GM21526 (cell line): Measurements from ENCODE around the gene ITPRIPL1.
"Not testable (repeated sequence)": the region's sequence is repeated elsewhere in the genome, so short reads cannot be mapped to it uniquely, and the experiment has no call there.

Source experiments
- ATAC-seq: cut with Tn5 transposase; IDR thresholded peaks from one replicate; pipeline ENCODE4 v1.9.1; 2021; ENCODE audit warnings: moderate library complexity; ENCODE audit not compliant: unreplicated experiment, low FRiP score

ITPRIPL1 gene, protein sequence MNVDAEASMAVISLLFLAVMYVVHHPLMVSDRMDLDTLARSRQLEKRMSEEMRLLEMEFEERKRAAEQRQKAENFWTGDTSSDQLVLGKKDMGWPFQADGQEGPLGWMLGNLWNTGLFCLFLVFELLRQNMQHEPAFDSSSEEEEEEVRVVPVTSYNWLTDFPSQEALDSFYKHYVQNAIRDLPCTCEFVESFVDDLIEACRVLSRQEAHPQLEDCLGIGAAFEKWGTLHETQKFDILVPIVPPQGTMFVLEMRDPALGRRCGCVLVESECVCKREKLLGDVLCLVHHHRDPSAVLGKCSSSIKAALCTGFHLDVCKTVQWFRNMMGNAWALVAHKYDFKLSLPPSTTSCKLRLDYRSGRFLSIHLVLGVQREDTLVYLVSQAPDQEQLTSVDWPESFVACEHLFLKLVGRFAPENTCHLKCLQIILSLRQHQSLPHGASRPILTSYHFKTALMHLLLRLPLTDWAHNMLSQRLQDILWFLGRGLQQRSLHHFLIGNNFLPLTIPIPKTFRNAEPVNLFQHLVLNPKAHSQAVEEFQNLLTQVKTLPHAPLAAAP

DNA sequence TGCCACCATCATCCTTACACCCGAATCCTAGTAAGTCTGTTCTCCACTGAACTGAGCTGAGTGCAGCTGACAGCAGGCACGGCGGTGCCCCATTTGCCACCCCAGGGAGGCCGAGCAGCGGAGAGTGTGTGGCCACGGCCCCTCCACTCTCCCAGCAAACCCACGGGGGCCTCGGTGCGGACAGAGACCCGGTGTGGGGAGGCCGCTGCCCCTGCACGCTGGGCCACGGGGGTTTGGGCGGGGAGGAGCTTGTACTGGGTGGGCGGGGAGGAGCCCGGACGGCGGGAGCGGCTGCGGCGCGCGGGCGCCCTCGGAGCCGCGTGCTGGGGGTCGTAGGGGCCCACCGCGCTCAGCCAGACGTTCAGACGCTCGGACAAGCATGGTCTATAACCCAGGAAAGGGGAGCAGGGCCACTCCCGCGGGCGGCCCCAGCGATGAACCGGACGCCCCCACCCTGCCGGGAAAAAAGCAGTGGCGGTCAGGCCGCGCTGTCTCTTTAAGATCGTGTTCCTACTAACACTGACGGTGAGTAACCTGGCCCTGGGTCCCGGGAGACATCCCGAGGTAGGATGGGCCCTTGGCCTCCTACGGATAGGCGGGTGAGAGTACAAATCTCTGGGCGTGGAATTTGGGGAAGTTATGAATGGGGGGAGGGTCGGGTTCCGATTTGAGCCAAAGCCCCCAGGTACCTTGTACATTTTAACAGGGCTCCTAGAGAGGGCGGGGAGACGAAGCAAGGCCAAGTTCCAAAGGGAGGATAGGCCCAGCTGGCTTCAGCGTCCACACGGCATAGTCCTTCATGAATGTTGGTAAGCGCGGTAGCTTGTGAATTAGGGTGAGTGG lies at the start of gene ITPRIPL1:
ITPRIPL1 (plus strand) TSS at position 277 of the 843 bp plus-strand sequence; CDS start at position 800, 523 bp downstream.
- no peak for ATAC-seq

DNA sequence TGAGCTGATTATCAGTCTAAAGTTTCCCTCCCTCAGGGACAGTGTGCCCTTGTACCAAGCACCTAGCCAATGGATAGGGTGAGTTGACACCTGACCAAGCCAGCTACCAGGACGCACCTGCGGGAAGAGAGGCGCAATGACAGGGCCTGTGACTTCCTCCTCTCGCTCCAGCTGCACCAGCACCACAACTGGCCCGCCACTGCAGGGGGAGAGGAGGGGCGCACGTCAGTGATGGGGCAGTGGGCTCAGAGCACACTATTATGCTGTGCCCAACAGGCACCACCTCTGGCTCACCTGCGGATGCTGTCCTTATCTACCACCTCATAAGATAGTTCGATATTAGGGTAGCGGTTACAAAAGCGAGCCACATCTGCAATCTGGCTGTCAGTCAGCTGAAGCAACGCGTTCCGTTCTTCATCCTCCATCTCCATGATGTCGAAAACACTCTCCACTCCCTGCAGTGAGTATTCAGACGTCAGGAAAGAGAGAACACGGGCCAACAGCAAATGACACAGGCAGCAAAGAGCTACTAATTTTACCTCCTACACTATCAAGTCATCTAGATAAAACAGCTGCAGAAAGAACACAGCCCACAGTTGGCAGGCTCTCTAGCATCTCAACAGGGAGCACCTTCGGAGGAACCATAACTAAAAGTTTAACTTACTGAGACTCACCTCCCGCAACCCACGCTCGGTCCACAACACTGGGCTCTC lies 48.2 kb upstream of the ITPRIPL1 start:
- ATAC-seq: no peak

DNA sequence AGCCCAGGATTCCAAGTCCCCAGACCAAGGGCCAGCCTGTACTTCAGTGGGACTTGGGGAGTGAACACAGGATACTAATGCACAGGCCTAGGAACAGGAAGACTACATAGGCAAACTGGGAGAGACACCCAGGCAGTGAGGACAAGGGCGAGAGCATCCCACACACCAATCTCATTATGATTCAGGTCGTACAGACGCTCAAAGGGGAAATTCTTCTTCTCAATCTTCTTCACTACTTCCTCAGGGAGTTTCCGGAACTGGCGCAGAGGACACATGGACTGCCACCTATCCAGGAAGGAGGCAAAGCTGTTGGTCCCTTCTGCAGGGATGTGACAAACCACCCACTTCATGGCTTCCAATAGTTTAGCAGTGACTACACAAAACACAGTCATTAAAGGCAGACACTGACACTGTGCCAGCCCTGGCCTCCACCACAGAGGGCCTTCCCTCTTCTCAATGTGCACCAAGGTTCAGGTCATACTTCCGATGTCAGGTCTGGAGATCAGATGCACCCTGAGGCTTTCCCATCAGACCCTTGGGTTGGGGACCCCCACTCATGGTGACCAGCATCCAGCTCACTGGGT lies 37.8 kb upstream of the ITPRIPL1 start:
- ATAC-seq: no peak

DNA sequence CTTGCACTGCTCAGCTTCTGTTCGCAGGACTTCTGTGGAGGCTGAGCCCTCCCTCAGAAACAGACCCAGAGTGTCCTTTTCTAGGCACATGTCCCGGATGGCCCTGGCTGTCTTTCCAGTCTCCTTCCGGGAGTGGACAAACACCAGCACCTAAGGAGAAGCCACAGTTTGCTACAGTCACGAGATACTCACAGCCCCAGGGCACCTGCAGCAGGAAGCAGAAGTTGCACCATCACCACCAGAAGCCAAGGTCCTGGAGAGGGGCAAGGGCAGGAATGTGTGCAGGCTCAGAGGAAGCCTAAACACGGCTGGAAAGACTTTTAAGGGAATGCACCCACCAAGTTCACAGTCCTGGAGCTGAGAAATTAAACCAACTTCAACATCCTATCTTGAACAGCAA lies 33.4 kb upstream of the ITPRIPL1 start:
- no peak for ATAC-seq

DNA sequence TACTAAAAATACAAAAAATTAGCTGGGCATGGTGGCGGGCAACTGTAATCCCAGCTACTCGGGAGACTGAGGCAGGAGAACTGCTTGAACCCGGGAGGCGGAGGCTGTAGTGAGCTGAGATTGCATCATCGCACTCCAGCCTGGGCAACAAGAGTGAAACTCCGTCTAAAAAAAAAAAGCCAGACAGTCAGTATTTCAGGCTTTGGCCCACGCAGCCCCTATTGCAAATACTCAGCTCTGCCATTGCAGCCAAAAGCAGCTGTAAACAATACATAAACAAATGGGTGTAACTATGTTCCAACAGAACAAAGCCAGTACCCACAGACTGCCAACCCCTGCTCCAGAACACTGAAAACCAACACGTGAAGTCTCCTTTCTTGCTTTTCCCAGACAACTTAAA lies 30.8 kb upstream of the ITPRIPL1 start:
- ATAC-seq: not testable (repeated sequence)

DNA sequence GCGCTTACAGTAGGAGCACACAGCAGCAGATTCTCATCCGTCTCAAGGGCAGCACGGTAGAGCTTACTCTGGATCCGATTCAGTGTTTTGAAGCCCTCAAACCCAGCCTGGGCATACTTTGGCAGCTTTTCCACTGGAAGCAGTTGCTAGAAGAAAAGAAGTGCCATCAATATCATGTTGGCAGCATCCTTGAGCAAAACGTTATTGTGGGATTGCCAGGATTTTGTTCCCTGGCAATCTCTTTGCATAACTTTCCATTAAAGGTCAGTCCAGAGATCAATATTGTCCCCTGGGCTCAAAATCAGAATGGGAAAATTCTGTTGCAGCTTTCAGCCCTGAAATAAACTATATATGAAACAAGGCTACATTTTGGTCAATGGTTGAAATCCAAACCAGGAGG lies 28.2 kb upstream of the ITPRIPL1 start:
- ATAC-seq: no peak

DNA sequence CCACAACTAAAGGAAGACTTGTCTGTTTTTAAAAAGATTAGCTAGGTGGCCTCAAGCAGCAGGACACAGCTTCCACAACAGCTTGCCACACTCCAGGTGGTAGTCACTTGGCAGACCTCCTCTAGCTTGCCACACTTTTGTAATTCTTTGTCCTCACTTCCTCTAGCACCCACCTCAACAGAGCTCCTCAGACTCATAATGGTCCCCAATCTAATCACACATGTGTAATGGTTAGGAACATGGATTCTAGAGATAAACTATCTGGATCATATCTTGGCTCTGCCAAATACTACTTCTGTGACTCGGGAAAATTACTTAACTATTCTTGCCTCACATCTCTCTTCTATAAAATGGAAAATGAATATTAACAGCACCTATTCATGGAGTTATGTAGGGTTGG lies 23.3 kb upstream of the ITPRIPL1 start:
- ATAC-seq: no peak

DNA sequence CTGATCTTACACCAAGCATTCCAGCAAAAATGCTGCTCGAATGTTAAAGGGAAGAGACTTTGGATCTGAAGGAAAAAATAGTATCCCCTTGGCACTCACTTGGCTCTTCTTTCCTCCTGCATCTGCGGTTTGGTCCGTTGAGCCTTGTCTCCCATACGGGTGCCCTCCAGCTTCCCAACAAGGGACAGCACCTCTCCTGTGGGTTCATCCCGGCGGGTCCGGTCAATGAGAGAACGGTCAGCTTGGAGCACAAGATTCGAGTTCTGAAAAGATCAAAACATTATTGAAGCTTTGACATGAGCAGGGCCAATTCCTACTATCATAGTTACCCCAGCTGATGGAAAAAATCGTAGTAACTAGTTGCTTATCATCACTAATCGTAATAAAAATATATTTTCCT lies 20.5 kb upstream of the ITPRIPL1 start:
- ATAC-seq: no peak

DNA sequence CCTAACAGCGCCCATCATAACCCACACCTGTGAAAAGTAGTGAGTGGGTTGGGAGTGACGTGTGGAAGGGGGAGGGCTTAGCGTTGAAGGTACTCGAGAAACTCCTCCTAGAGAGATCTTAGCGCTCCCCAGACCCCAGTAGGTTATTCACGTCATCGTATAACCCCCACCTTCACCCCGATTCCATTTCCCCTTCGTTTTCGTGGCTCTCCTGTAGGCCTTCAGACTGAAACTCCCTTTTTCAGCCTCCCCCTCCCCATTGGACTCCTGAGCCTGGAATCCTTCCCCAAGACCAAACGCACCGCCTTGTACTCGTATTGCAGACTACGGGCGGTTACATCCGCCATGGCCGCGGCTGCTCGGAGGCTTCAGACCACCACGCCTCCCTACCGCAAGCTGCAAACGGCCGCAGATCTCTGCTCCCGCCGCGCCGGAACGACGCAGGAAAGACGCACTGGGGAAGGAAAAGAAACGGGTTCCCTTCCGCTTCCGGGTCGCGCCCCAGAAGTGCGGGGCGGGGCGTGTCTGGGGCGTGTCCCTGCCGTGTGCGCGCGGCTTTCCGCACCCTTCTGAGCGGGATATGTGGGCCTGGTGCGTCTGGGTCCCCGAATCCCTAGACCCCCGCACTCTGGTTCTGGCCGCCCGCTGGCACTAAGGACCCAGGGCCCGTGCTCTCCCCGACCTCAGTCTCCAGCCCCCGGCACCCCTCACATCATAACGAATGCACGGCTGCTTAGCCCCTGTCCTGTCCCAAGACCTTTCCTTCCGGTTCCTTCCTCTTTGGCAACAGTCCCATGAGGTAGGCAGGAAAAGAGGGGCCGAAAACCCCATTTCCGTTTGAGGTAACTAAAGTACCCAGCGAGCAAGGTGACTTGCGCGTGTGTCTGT lies 19.8 kb upstream of the ITPRIPL1 start, which contains the start of gene SNRNP200:
SNRNP200 (minus strand) TSS at position 456 of the 888 bp plus-strand sequence; CDS start at position 347, 109 bp downstream.
- peak; percentile 74 for ATAC-seq

DNA sequence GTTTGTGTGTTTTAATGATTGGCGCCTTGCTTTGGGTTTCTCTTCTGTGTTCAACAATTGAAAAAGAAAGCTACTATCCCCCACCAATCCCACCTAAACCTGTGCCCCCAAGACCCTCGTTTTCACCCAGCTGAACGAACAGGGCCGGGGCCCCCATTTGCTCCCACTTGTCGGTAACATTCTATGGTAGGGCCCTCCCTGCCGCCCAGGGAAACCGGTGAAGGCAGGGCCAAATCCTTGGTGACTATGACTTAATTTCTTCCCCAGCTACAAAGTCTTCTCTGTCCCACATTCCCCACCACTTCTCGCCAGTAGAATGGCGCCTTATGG lies 19.2 kb upstream of the ITPRIPL1 start:
- ATAC-seq: no peak

DNA sequence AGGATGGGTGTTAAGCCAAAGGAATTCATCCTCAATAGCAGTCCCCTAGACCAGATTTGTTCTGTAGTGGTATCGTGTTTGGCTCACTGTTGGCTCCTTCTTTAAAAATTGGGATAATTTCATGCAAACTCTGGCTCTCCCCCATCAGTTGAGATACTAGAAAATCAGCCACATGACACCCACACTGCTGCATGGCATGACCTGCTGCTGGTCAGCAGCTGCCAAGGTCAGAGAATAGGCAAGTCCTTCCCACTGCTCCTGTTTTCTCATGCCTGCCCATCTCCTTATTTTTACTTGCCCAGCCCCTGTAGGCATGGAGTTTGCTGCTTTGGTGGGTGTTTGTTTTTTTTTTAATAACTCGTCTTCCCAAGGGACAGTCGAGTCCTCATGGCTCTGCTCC lies 18.7 kb upstream of the ITPRIPL1 start:
- no peak for ATAC-seq

DNA sequence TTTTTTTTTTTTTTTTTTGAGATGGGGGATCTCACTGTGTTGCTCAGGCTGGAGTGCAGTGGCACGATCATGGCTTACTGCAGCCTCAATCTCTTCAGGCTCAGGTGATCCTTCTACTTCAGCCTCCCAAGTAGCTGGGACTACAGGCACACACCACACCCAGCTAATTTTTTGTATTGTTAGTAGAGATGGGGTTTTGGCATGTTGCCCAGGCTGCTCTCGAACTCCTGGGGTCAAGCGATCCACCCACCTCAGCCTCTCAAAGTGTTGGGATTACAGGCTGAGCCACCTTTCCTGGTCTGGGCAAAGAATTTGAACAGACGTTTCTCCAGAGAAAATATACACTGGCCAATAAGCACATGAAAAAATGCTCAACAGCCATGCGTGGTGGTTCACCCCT lies 16.9 kb upstream of the ITPRIPL1 start:
- no peak for ATAC-seq

DNA sequence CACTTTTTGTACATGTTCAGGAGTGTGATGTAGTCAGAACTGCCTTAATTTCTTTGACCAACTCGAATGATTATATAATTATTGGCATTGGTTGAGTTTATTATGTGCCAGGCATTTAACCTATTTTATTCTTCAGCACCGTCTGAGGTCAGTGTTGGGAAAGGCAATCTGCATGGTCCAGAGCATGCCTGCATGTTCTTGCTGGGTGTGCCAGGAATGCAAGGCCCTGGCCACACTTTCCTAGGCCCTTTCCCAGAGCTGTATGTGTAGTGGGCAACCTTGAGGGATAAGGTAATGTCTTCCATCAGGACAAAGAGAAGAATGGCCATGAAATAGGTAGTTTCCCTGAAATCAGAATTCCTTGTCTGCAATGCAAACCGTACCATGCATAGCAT lies 10.1 kb upstream of the ITPRIPL1 start:
- ATAC-seq: no peak

DNA sequence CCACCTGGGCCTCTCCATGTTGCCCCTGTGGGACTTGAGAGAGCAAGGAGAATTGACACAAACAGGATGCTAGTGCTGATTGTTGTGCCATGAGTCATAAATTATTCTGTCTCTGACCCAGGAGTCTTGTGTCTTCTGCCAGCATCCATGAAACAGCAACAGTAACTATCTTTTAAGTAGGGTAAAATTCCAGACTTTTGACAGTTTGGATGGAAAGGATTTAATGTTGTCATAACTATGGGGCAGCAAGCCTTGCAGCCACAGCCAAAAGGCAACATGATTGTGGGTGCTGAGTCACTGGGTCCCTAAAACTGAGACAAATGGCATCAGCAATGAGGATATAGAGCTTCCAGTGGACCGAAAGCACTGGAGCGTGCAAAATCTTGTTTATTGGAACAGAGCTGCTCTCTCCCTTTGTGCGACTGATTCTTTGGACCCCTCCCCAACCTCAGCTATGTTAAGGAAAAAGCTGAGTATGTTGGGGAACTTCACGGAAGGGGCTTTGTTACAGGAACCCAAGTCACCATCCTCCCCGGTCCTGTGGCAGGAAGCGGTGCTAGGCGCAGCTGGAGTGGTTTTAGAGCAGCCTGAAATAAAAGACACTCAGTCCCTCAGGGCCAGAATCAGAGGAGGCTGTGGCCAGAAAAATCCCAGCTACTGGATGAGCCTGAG lies 9.6 kb upstream of the ITPRIPL1 start:
- ATAC-seq: no peak

DNA sequence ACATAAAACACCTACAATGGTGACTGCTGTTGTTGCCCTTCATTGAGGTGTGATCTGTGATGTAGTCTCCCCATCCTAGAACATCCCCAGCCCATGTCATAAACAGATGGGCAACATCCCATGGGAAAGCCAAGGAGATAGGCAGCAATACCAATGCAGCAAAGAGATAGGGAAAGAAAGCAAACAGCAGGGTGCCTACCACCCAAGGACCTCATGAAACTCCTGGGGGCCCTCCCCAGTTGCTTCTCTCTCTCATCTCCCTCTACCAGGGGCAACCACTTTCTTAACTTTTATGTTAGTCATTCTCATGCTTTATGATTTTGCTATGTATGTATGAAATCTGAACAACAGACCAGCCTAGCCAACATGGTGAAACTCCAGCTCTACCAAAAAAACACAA lies 8.1 kb upstream of the ITPRIPL1 start:
- no peak for ATAC-seq

DNA sequence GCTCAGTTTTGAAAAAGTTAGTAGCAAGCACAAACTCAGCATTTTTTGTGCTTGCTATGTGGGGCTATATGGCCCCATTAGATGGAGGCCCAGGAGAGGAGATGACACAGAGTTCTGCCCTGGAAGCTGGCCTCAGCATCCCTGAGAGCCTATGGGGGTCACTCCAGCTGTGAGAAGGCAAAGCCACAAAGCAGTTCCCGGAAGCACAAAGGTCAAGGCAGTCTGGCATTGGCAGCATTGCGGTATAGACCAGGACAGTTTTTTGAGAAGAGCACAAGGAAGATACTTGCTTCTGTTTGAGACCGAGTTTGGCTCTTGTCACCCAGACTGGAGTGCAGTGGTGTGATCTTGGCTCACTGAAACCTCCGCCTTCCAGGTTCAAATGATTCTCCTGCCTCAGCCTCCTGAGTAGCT lies 7.5 kb upstream of the ITPRIPL1 start:
- no peak for ATAC-seq

DNA sequence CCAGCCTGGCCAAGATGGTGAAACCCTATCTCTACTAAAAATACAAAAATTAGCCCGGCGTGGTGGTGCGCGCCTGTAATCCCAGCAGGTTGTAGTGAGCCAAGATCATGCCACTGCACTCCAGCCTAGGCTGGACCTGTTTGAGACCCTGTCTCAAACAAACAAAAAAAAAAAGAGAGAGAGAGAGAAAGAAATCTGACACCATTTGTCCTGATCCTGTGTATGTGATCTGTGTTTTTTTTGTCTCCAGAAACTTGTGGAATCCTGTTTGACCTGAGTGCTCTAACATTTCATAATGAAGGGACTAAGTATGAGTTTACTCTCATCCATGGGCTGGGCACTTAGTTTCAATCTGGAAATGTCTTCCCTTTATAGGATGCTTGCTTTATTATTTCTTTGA lies 6.4 kb upstream of the ITPRIPL1 start:
- no peak for ATAC-seq

DNA sequence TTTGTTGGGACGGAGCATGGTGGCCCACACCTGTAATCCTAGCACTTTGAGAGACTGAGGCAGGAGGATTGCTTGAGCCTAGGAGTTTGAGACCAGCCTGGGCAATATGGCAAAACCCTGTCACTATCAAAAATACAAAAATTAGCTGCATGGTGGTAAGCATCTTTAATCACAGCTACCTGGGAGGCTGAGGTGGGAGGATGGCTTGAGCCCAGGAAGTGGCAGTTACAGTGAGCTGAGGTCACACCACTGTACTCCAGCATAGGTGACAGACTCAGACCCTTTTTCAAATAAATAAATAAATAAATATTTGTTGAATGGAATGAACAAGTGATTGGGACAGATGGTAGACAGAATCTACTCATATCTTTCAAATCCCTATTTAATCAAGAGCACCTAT lies 5.7 kb upstream of the ITPRIPL1 start:
- ATAC-seq: no peak

DNA sequence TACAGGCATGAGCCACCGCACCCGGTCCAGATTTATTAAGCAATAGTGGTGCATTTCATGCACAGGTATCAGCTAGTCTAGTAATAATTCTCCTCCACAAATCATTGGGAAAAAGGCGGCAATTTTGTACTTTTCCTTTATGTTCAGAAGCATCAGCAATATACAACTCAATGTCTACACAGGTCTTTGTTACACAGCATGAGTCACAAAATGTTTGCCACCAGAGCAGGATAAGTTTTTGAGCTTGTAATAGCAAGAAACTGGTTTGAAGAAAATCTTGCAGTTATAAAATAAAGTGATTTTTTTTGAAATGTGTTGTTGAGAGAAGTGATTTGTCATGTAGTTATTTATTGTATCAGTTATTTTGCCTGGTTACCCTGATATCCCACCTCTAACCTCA lies 4.8 kb upstream of the ITPRIPL1 start:
- no peak for ATAC-seq
